K562 (cell line): Measurements from ENCODE around the gene MUSK. TPM values are rescaled to one million over a fixed set of nuclear protein-coding genes. Genes with fewer than 3 reads are reported as not detected.

Source experiments
- ATAC-seq: fragments of 200-7000 bp; cut with Tn5 transposase; 3 replicates; pipeline ENCODE4 v1.9.1; 2020; ENCODE audit warnings: moderate library complexity
- BruUV-seq: library from RNA; stranded (reverse); fragments of 400-500 nt; replicated peaks from 2 replicates; lab custom pipeline; 2021; lab: Mats Ljungman, UMichigan
- CTCF ChIA-PET: fragments of 300-600 bp; formaldehyde crosslinking; extraction: SDS; loops from one replicate; lab custom pipeline; 2021; ENCODE audit warnings: low intra/inter-chr PET ratio; lab: Yijun Ruan, JAX
- POLR2A ChIA-PET: fragments of 300-600, 350-650 bp; sonication (Branson Sonifier 250); formaldehyde crosslinking; extraction: SDS; loops from one replicate; lab custom pipeline; 2021; ENCODE audit warnings: antibody characterized with exemption, inconsistent platforms; lab: Yijun Ruan, JAX
- DNase-seq, 4 experiments: peaks; one replicate each; pipeline versions ENCODE4 v3.0.0 to v3.0.0-alpha.2; 2011 to 2018; ENCODE audit warnings: low spot score in 3 of 4, mixed read lengths in 3 of 4; ENCODE audit errors: extremely low read depth in 1 of 4
- FAIRE-seq: peaks from 2 replicates; lab custom pipeline; 2011; peaks lifted over from hg19 to GRCh38; lab: Jason Lieb, UNC
- H2AFZ ChIP-seq: 2 replicates; pipeline ENCODE4 v1.6.0; 2011; ENCODE audit warnings: low read depth, low read length, control low read depth, inconsistent platforms
- H3K27ac ChIP-seq: fragments of 200-600 bp; 3 replicates; pipeline ENCODE4 v1.8.0; 2011; ENCODE audit warnings: low read depth, mild to moderate bottlenecking, control low read depth, inconsistent platforms, low read length, moderate library complexity, mixed read lengths; ENCODE audit errors: extremely low read depth
- H3K27me3 ChIP-seq, 2 experiments: fragments of 300-600 bp in 1 of 2; 2 replicates in 1 of 2; 3 replicates in 1 of 2; pipeline versions ENCODE4 v1.6.0 to v1.8.0; 2011; ENCODE audit warnings: inconsistent platforms in 2 of 2, low read length in 2 of 2, mild to moderate bottlenecking in 1 of 2, mixed read lengths in 1 of 2, moderate library complexity in 1 of 2; ENCODE audit not compliant: control insufficient read depth in 2 of 2, insufficient read depth in 2 of 2
- H3K36me3 ChIP-seq: fragments of 300-600 bp; 3 replicates; pipeline ENCODE4 v1.8.0; 2011; ENCODE audit warnings: mild to moderate bottlenecking, low read length, inconsistent platforms; ENCODE audit not compliant: control insufficient read depth, insufficient read depth
- H3K4me1 ChIP-seq, 2 experiments: fragments of 200-600 bp in 1 of 2; replicated peaks in 1 of 2; 2 replicates in 1 of 2; 3 replicates in 1 of 2; pipeline versions ENCODE4 v1.5.1 to v1.8.0; 2011; ENCODE audit warnings: inconsistent platforms in 2 of 2, low read length in 2 of 2, mild to moderate bottlenecking in 1 of 2, mixed read lengths in 1 of 2, moderate library complexity in 1 of 2; ENCODE audit not compliant: control insufficient read depth in 2 of 2, insufficient read depth in 2 of 2
- H3K4me2 ChIP-seq: 2 replicates; pipeline ENCODE4 v1.6.1; 2011; ENCODE audit warnings: low read length, control low read depth, inconsistent platforms, mixed read lengths; ENCODE audit not compliant: insufficient read depth
- H3K4me3 ChIP-seq: fragments of 200-600 bp; sonication (generic), shearing (Covaris generic); 2 replicates; pipeline ENCODE4 v1.5.1; 2016; ENCODE audit warnings: control low read depth, inconsistent platforms
- H3K79me2 ChIP-seq: fragments of 200-600 bp; 3 replicates; pipeline ENCODE4 v1.8.0; 2011; ENCODE audit warnings: low read length, inconsistent platforms; ENCODE audit not compliant: control insufficient read depth, insufficient read depth
- H3K9ac ChIP-seq, 2 experiments: 2 replicates each; pipeline versions ENCODE4 v1.6.0 to v1.6.1; 2011; ENCODE audit warnings: low read depth in 2 of 2, low read length in 2 of 2, control low read depth in 1 of 2, inconsistent platforms in 1 of 2, mild to moderate bottlenecking in 1 of 2, mixed read lengths in 1 of 2; ENCODE audit not compliant: insufficient read depth in 1 of 2
- H3K9me1 ChIP-seq: one replicate; pipeline ENCODE4 v1.6.0; 2011; ENCODE audit warnings: inconsistent platforms, mild to moderate bottlenecking, low read length, moderate library complexity; ENCODE audit not compliant: control insufficient read depth, insufficient read depth
- H3K9me3 ChIP-seq: replicated peaks from 2 replicates; pipeline ENCODE4 v1.5.1; 2011; ENCODE audit warnings: low read depth, low read length, inconsistent platforms; ENCODE audit not compliant: control insufficient read depth, insufficient read depth
- H4K20me1 ChIP-seq: replicated peaks from 2 replicates; pipeline ENCODE4 v1.6.1; 2011; ENCODE audit warnings: low read length, inconsistent platforms, mixed read lengths; ENCODE audit not compliant: control insufficient read depth, insufficient read depth
- ATF1 ChIP-seq, 2 experiments: fragments of 450-650 bp in 1 of 2; IDR thresholded peaks; 2 replicates each; pipeline ENCODE4 v1.6.1; 2016; ENCODE audit warnings: missing compliant biosample characterization in 1 of 2, missing genetic modification characterization in 1 of 2
- HBP1 ChIP-seq: fragments of 450-650 bp; formaldehyde crosslinking; IDR thresholded peaks from 2 replicates; pipeline ENCODE4 v1.4.0; 2022; ENCODE audit warnings: missing genetic modification characterization
- NONO ChIP-seq, 2 experiments: fragments of 200-400 bp in 1 of 2; fragments of 450-650 bp in 1 of 2; formaldehyde crosslinking in 1 of 2; IDR thresholded peaks; 2 replicates each; pipeline ENCODE4 v1.6.1; 2017; ENCODE audit warnings: low read depth in 2 of 2, mild to moderate bottlenecking in 2 of 2, moderate library complexity in 2 of 2, low read length in 1 of 2
- POLR2A ChIP-seq: fragments of 450-650 bp; conservative IDR thresholded peaks from 2 replicates; pipeline ENCODE4 v1.6.1; 2016
- WHSC1 ChIP-seq: IDR thresholded peaks from one replicate; pipeline ENCODE4 v1.6.1; 2012; ENCODE audit warnings: low read length, control low read depth, inconsistent platforms
- ZNF655 ChIP-seq: fragments of 250-450 bp; sonication (Bioruptor Pico); IDR thresholded peaks from 2 replicates; pipeline ENCODE4 v1.5.0; 2021
- WGBS: fragments of 100-300 bp; shearing (Covaris generic); methylation state at CpG from one replicate; pipeline ENCODE4 v1.1.6; 2016; ENCODE audit warnings: low coverage, mixed read lengths; ENCODE audit not compliant: insufficient coverage; ENCODE audit errors: missing lambda C conversion rate; 5-methylcytosine and 5-hydroxymethylcytosine counted together
- in situ Hi-C: fragments of 300-500 bp; cut with MboI; formaldehyde crosslinking; loops from 4 replicates; pipeline ENCODE4 v1.15.0; 2018; ENCODE audit warnings: inconsistent platforms, mixed read lengths
- intact Hi-C: fragments of 100-400 bp; cut with micrococcal nuclease; formaldehyde crosslinking; loops from 2 replicates; pipeline ENCODE4 v1.14.2; 2022
- polyA plus RNA-seq, 8 experiments: library from polyadenylated mRNA; depleted of rRNA in 4 of 8; stranded (reverse) in 5 of 8; unstranded in 3 of 8; fragments of >200 nt; fragmentation: Nextera tagmentation in 2 of 8; fragmentation: Illumina TruSeq in 1 of 8; extraction: Ambion mirVana in 2 of 8; extraction: Trizol in 1 of 8; gene quantifications; 2 replicates each; pipeline versions ENCODE4 v1.2.1 to v1.2.3, GENCODE V29; 2011 to 2014; ENCODE audit warnings: inconsistent platforms in 1 of 8, missing spikeins in 1 of 8
- total RNA-seq, 7 experiments: library from RNA; depleted of rRNA in 6 of 7; stranded (reverse); fragments of >200 nt in 6 of 7; fragmentation: Illumina TruSeq in 2 of 7; extraction: Trizol in 2 of 7; gene quantifications; 2 replicates each; pipeline versions ENCODE4 v1.2.1 to v1.2.3, GENCODE V29; 2011 to 2021; ENCODE audit warnings: low replicate concordance in 1 of 7

Gene MUSK
- total and polyA plus RNA-seq, 9 of the 15 experiments (the other 6 are each of a cell fraction or from before 2014, with no cell fraction given), result not detected

- TF ChIP-seq ZNF655 (CRISPR knock-in tag) (no peak), POLR2A (no peak), WHSC1 (no peak), NONO (IDR thresholded peaks at IDR 0.05; ENCODE audit: low read depth in 2 of 2, low read length in 1 of 2) (no peak)
- TF ChIP-seq, all 486 proteins: peak for 0
Observed at GRCh38 chr9:110714314-110714713, 45.7 kb downstream of the MUSK start (continued).

DNA sequence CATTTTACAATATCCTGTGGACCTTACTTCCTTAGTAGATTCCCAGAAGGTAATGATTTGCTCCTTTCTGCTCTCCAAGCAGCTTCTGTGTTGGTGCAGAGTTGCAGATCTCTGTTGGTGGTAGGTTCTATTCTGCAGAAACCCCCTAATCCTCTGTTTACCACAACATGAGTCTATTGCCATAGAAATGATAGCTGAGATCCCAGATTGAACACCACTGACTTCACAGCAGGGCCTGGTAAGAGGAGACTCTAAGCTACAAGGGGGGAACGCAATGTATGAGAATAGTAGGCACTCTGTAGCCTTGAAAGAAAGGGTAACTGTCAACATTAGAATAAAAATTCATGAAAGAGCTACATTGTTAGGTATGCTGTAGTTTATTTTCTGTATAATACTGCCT lies 59.5 kb downstream of the MUSK start:
- POLR2A ChIA-PET, result no interaction called here
- H3K4me2 ChIP-seq, result no peak overlapping the region
- 0% methylated on average over 1 of the region's 1 CpG for WGBS

More for the DNA sequence above, 59.5 kb downstream of the MUSK start:
- ATAC-seq, result no peak
- Histone ChIP-seq H4K20me1 (no peaks in the 10 kb centered on the region), H3K4me1 (no peaks in the 10 kb centered on the region), H3K36me3 (no peaks in the 10 kb centered on the region), H3K79me2 (no peaks in the 10 kb centered on the region), H3K9me1 (no peaks in the 10 kb centered on the region), H3K9ac (no peak overlapping the region), H3K4me3 (no peak overlapping the region), H3K9me3 (no peaks in the 10 kb centered on the region), H3K27ac (no peak overlapping the region), H3K27me3 (no peaks in the 10 kb centered on the region), H2AFZ (no peak overlapping the region)
- CTCF ChIA-PET, result no interaction called here
- intact Hi-C loops, result no loop called here
- in situ Hi-C loops, result no loop called here
- BruUV-seq, result no TSS peak
- no peak for DNase-seq
- TF ChIP-seq ATF1 (CRISPR knock-in tag; IDR thresholded peaks at IDR 0.05) (no peak), ATF1 (tag; IDR thresholded peaks at IDR 0.05) (no peak), HBP1 (CRISPR knock-in tag) (no peak)
- no peak for FAIRE-seq
